SH-SY5Y (cell line): ENCODE results near the gene DUOX2.

ENCODE experiments used
- GATA2 ChIP-seq: IDR thresholded peaks from 2 replicates; pipeline ENCODE4 v1.6.1; 2011; ENCODE audit warnings: mild to moderate bottlenecking, low read depth, low read length
- GATA3 ChIP-seq: IDR thresholded peaks from 2 replicates; pipeline ENCODE4 v1.6.1; 2011; ENCODE audit warnings: low read depth, mild to moderate bottlenecking, low read length, moderate library complexity

DNA sequence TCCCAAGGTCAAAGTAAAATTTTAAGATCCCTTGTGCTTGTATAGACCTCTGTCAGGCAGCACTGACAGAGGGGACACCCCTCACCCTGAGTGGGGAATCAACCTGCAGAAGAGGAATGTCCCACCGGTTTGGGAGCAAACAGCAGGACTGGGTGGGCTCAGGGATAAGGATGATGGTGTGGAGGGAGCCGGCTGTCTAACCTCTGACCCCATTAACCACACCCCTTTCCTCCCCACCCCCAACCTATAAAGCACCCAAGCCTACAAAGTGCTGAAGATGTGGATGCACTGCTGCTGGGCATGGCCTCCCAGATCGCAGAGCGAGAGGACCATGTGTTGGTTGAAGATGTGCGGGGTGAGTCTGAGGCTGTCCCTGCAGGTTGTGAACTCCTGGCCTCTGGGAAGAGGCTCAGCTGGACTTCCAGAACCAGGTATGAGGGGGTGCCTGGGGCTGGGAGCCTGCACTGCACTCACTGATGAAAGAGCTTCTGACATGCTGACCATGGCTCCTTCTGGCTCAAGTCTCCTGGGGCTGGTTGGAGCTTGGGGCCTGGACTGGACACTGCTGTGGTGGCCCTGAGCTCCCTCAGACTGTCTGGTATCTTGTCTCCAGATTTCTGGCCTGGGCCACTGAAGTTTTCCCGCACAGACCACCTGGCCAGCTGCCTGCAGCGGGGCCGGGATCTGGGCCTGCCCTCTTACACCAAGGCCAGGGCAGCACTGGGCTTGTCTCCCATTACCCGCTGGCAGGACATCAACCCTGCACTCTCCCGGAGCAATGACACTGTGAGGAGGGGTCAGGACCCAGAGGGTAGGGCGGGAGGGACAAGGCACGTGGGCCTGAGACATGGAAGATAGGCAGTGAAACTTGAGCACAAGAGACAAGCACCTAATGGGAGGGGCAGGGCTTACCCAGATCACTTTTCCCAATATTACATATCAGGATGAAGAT, 25.1 kb upstream of the DUOX2 start:
- TF ChIP-seq GATA2 (no peak), GATA3 (no peak)
